Stomach (tissue), 4 donors: ENCODE results near the gene PHF2.

ENCODE experiments used
- EP300 ChIP-seq: sonication (generic); formaldehyde crosslinking; IDR thresholded peaks from one replicate; pipeline ENCODE4 v1.6.1; 2017; ENCODE audit warnings: antibody characterized with exemption
- POLR2A ChIP-seq, 4 donors: fragments of 450-650 bp; IDR thresholded peaks; one replicate each; pipeline ENCODE4 v1.6.1; 2016; ENCODE audit warnings: antibody characterized with exemption in 4 of 4, control low read depth in 2 of 4, mild to moderate bottlenecking in 1 of 4, moderate library complexity in 1 of 4

DNA sequence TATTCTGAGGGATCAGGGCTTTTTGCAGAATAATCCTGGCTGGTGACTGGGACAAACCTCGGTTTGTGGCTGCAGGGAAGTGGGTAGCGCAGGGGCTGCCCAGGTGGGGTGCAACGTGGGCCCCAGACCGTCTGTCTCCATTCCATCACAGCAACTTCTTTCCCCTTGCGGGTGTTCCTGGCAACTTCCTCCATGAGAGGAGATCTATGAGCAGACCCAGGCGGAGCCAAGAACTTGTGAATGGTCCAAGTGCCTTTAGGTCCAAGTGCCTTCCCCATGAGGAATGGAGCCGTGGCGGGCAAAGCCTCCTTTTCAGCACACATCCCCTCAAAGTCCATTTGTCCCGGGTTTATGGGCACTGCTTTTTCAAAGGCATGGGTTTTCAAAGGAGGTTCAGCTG, 136.5 kb downstream of the PHF2 start:
- TF ChIP-seq EP300 = no peak
- no peak for TF ChIP-seq POLR2A (IDR thresholded peaks at IDR 0.05)
